ENCODE measurements around the gene TERT.

The TERT gene

DNA sequence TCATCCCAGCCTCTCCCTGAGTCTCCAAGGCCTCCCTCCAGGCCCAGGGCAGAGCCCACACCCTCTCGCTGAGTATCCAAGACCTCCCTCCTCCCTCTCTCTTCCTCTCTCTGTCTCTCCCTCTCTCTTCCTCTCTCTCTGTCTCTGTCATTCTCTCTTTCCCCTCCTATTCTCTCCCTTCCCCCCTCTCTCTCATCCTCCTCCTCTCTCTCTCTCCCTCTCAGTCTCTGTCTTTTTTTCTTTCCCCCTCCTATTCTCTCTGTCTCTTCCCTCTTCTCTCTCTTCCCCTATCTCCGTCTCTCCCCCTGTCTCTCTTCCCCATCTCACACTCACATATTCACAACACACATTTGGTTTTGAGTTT, 85.4 kb downstream of the TERT start:
- DNase-seq (ENCODE audit: low spot score): no peak
- FAIRE-seq: no peak

DNA sequence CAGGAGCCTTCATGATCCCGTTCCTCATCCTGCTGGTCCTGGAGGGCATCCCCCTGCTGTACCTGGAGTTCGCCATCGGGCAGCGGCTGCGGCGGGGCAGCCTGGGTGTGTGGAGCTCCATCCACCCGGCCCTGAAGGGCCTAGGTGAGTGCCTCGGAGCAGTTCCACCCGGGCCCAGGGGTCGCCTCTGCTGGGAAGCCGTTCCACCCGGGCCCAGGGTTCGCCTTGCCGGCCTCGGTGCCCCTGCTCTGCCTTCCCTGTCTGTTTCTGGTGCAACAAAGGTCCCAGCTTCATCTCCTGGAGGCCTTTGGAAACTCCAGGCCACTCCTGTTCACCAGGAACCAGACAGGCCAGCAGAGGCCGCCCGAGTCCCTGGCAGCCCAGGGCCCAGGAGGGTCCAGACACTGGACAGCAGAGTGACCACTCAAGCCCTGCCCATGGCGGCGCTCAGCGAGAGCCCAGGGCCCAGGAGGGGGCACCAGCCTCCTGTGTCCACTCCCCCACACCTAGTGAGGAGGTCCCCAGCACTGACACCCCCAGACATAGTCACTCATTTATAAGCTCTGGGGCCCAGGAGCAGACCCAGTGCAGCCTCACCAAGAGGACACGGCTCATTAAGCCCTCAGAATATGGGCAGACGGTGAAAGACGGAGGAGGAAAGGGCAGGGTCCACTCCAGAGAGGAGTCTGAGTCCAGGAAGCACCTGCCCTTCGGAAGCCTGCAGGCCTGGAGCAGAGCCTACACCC, 86.0 kb downstream of the TERT start:
- FAIRE-seq (no peak), DNase-seq (ENCODE audit: low spot score) (no peak)

DNA sequence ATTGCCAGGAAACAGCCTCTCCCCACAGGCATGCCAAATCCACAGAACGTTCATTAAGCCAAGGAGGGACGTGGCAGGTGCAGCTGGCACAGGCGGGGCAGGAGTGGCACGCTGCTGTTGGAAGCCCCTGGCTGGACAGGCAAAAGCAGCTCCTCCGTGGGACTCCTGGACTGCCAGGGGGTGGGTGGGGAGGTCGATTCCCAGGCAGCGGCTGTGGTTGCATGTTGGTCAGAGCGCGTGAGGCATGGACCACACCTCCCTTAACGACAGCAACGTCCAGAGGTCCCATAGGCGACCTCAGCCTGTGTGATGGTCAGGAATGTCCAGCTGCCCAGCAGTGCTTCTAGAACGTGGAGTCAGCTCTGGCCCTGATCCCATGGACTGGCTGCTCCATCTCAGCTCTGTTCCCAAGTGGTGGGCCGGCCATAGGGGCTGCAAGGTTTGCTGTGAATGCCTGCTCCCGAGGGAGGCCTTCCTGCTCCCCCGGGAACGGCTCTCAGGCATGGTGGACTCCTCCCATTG, 86.6 kb downstream of the TERT start:
- no peak for DNase-seq (ENCODE audit: low spot score)
- no peak for FAIRE-seq

DNA sequence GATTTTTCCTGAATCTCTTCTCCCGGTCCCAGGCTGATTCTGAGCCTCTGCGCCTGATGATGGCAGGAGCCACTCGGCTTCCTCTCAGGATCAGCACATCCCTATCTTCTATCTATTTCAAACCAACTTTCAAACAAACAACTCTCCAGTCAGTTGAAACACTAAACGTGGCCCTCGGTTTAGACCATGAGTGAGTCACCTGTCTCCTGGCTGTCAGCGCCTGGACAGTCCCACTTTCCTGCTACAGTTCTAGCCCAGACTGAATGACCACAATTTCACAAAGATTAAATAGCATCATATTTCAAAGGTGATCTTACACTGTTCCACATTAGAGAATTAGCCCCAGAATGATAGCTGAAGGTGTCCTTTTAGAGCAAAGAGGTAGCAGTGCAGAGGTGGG, 87.3 kb downstream of the TERT start:
- no peak for DNase-seq (ENCODE audit: low spot score)
- no peak for FAIRE-seq

DNA sequence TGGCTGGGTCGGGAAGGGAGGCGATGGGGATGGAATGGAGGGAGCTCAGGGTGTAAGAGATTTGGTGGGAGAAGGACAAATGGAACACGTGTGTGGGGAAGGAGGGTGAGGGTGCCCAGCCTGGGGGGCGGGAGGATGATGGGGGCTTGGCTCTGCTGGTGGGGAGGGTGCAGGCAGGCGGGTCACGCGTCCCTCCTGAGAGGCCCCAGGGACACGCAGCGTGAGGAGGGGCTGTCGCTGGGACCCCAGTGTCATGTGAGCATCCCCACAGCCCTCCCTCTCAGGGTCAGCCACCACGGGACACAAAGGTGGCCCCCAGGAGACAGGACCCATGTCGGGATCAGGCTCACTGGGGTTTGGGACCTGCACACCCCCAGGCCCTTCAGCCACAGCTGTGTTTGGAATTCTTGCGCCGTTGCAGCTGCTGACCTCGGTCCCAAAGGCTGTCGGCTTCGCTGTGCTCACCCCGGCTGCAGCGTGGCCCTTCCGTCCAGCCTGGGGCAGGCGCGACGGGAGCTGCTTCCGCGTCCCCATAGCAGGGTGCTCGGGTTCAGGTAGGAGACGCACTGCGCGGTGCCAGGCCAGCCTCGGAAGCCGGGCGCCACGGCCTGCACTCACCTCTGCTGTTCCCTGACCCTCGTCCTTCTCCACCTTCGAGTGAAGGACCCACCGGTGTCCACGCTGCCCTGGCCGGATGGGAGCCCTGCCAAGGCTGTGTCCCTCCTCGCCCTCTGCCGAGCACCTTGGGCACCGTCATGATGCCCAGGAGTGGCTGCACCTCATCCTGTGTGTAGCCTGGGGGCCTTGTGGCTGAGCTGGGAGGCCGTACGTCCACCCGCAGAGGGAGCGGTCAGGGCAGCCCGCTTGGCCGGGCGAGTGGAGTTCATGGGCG, 88.1 kb downstream of the TERT start:
- FAIRE-seq: no peak

DNA sequence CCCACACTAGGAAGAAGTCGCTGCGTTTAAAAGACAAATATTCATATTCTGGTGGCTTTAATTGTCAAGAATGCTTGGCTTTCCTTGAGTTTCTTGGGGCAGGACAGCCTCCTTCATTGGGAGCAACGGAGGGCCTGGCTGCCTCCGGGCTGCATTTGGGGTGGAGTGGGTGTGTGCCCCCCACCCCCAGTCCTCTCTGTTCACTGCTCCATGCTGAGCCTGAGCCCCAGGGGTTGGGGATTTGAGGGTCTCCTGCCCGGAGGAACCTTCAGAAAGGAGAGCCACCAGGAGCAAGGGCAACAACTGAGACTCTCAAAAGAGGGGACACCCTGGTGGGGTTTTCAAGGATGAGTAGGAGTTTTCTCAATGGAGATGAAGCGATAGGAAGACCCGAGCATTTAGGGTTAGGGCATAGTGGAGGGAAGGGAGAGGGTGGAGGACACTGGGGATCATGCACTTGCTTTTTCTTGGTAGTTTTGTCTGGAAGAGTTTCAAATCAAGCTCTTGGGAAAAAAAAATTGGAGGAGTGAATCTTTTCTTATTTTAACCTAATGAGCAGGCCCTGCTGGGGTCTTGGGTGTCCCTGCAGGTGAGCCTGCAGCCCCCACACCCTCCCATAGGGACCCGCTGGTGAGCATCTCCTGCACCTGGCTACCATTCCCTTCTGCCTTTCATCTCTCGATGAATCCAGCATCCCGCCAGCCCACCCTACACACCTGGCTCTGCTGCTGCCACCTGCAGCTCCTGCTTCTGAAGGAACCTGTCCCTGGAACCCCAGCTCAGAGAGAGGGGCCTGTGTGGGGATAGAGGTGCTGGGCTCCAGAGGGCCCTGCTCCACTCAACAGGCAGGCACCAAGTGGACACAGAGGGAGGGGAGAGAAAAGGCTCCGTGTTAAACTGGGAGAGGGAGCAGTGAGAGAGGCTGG, 89.3 kb downstream of the TERT start:
- DNase-seq (ENCODE audit: low spot score): no peak
- FAIRE-seq: no peak

More for the DNA sequence above, 88.1 kb downstream of the TERT start:
- DNase-seq (ENCODE audit: low spot score): no peak

DNA sequence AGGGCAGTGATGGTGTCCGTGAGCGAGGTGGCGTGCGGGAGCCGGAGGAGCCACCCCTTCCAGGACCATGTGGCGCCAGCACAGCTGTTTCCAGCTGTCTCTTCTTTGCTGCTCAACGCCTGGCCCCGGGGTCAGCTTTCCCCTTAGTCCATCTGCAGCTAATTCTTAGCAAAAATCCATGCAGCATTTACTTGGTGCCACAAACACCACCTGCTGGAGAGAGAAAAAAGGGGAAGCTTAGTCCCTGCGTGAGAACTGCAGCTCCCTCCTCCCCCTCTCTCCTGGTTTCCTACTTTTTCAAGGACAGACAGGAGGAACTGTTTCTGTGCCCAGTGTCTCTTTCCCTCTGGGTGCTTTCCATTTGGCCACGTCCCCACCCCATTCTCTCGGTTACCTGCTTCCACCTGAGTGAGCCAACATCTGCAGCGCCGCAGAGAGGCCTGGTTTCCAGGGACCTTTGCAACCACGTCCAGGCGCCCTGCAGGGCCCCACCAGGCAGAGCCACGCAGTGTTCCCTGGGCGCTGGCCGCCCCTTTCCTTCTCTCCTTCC, 90.1 kb downstream of the TERT start:
- DNase-seq (ENCODE audit: low spot score) (peak; percentile 59), FAIRE-seq (no peak)

DNA sequence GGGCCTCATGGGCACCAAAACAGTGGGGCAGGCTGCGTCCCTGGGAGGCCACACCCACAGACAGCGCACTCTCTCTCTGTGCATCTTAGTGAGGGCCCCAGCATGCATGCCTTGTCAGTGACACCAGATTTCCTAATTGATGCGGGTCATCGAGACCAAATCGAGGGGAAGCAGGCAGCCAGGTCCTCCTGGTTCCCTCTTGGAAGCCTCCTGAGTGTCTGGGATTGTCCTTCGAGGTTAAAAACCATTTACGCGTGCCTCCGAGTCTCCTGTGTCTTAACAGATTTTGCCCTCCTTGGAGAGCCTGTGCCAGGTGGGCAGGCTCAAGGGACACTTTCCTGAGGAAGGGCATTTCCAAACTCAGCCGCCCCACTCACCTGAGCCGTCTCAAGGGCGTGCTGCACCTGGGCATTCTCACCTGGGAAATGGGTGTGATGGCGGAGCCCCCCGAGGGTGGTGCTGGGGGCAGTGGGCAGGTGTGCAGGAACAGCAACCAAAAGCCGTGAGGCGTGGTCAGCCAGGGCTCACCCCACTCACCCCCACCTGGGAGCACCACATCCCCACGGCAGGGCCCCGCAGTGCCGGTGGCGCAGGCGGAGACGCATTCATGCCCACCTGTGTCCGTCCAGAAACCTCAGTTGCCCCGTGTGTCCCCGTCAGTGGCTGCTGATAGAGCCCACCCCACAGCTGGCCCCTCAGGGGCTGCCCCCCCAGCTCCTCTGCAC, 90.7 kb downstream of the TERT start:
- FAIRE-seq: no peak

DNA sequence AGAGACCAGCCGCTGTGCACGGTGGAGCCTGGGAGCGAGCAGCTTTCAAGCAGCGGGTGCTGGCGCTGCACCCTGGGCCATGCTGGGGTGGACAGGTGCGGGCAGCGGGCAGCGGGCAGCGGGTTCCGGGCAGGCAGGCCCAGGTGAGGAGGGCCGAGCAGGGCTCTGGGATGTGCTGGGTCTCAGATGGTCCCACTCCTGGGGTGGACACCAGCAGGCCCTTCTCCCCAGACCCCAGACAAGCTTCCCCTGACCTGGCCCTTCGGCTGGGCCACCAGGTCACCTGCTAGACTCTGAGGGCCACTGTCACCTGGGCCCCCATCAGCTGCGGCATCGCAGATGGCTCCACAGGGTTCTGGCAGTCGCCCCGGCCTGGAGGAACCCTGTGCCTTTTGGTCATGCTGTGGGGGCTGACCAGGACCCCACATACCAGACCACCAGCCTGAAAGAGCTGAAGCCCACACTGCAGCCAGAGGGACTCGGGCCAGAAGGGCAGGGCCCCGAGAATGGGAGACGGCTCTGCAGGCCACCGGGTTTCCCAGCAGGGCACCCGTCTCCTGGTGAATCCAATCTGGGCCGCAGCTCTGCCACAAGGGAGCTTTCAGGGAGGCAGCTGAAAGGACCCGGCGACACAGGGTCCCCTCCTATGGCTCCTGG, 91.4 kb downstream of the TERT start:
- DNase-seq (ENCODE audit: low spot score) (no peak), FAIRE-seq (no peak)

More for the DNA sequence above, 90.7 kb downstream of the TERT start:
- no peak for DNase-seq (ENCODE audit: low spot score)
